GM12873 (cell line): ENCODE data around the gene SART3.

Source experiments
- TF ChIP-seq, protein P1 (sequence below): IDR thresholded peaks from 2 replicates; pipeline ENCODE4 v1.5.1; 2012; ENCODE audit warnings: low read depth, mild to moderate bottlenecking, moderate library complexity, low read length, control low read depth; ENCODE audit not compliant: insufficient read depth; ENCODE audit errors: missing control alignments

The SART3 gene

DNA sequence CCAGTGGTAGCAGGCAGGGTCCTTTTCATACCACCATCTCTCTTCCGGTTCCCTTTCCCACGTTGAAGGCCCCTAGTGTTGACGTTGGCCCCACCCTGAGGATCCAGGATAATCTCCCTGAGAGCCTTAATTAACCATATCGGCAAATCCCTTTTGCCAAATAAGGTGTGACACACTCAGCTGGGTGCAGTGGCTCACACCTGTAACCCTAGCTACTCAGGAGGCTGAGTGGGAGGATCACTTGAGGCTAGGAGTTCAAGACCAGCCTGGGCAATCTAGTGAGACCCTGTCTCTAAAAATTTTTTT, 39.7 kb upstream of the SART3 start:
- TF ChIP-seq, protein P1, sequence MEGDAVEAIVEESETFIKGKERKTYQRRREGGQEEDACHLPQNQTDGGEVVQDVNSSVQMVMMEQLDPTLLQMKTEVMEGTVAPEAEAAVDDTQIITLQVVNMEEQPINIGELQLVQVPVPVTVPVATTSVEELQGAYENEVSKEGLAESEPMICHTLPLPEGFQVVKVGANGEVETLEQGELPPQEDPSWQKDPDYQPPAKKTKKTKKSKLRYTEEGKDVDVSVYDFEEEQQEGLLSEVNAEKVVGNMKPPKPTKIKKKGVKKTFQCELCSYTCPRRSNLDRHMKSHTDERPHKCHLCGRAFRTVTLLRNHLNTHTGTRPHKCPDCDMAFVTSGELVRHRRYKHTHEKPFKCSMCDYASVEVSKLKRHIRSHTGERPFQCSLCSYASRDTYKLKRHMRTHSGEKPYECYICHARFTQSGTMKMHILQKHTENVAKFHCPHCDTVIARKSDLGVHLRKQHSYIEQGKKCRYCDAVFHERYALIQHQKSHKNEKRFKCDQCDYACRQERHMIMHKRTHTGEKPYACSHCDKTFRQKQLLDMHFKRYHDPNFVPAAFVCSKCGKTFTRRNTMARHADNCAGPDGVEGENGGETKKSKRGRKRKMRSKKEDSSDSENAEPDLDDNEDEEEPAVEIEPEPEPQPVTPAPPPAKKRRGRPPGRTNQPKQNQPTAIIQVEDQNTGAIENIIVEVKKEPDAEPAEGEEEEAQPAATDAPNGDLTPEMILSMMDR, result no peak

DNA sequence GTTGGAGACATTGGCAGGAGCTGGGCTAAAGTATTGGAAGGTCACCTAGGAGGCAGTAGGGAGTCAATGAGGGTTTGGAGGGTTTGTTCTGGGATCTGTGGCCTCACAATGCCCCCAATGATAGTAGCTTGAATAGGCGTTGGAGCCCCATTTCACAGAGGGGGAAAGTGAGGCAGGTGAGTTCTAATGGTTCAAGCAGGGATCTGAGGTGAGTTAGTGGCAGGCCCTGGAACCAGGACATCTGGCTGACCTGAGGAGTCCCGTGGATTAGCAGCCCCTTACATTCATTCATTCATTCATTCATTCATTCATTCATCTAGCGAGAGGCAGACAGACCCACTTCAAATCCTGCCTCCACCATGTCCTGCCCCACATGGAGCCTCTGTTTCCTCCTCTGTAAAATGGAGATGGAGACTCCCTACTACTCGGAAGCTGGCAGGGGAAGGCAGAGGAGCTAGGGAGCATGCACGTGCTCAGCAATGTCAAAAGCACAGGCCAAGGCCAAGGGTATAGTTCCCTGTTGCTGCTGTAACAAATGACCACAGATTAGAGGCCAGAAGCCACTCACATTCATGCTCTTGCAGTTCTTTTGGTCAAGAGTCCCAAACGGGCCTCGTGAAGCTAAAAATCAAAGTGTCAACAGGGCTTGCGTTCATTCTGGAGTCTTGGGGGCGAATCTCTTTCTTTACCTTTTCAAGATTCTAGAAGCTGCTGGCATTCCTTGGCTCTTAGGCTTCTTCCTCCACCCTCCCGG, 39.2 kb upstream of the SART3 start:
- TF ChIP-seq, protein P1, result no peak

DNA sequence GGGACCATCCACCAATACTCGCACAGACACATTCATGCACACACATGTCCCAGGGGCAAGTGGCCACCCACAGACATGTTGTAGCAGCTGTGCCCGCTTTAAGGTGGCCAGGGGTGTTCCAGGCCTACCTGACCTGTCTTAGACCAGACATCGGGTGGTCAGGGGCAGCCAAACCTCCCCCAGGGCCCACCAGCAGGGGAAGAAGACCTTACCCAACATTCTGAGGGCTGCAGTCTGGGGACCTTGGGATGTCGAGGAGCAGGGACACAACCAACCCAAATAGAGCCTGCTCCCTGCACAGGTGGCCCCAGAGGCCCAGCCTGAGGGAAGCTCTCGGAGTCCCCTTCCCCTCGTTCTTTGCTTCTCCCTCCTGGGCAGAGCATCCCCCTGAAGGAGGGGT, 38.6 kb upstream of the SART3 start:
- TF ChIP-seq, protein P1, result no peak

DNA sequence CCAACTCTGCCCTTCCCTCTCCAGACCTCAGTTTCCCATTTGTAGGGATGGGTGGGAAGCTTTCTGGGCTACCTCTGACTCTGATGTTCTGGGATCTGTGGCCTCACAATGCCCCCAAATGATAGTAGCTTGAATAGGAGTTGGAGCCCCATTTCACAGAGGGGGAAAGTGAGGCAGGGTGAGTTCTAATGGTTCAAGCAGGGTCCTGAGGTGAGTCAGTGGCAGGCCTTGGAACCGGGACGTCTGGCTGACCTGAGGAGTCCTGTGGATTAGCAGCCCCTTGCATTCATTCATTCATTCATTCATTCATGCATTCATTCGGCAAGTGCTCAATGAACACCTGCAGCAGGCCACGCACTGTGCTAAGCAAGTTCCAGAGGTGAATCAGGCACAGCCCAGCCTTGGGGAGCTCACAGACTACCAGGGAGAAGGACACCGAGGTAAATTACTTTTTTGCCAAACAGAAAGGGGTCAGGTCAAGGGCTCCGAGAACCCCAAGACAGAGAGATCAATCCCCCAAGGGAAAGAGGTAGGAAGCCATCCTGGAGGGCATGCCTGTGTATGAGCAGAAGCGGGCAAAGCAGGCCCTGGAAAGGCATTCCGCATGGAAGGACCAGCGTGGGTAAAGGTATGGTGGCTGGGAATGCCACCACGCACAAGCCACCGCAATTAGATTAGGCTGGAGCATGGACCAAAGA, 37.7 kb upstream of the SART3 start:
- TF ChIP-seq, protein P1, result no peak

DNA sequence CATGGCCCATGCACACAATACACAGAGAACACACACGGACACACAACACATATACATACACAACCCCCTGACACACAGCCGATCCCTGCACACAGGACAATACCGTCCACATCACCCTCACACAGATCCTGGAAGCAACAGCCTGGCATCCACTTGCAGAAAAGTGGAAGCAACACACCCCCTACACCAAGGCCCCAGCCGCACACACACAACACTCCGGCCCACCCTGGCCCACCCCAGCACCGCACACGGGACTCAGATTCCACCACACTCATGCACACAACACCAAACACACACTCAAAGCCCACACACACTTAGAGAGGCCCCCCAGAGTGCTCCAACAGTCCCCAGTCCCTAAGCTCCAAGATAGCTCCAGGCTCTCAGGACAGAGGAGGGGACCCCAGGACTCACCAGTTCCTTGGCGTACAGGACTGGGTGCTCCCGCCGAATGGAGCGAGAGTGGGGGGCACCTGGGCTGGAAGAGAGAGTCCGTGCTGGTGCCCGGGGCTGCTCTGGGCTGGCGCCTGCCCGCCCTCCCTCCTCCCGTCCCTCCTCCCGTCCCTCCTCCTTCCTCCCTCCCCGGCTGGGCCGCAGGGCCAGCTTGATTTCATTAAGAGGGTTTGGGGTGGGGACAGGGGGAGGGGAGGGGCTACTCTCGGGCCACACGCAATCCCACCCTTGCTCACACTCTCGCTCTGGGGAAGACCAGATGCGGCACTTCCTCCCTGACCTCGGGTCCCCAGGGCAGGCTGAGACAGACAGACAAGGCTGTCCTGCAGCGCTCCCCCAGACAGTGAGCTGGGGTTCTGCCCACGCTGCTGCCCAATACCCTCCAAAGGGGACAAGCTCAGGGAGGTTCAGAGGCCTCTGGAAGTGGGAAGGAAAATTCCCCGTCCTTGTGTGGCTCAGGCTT, 36.8 kb upstream of the SART3 start, which contains the start of gene TMEM119:
Gene TMEM119 (minus strand): TSS at position 526 of the 913 bp plus-strand sequence. CDS start 5,701 bp downstream, outside the sequence.
- TF ChIP-seq, protein P1, result no peak

DNA sequence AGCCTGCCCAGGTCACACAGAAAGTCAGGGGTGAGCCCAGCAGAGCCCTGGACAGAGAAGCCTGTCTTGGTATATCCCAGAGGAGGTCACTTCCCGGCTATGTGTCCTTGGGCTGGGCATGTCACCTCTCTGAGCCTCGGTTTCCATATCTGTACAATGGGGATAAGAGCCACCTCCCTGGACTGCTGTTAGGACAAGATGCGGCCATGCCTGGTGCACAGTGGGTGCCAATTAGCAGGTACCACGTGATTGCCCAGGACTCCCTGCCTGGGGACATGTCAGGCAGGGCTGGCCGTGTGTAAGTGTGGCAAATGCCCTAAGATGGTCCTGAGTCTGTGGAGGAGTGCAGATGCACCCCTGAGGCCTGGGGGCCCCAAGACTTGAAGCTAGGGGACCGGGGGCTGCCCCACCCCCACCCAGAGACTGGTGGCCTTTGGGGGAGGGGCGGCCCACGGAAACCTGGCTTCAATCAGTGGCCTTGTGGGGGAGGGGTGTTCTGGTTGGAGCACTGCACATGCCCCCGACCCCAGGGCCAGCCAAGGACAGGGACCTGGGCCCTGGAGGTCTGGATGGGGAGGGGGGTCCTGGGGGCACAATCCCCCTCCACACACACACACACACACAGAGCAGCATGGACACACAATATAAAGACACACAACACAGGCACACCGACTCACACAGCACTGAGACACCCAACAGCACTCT, 36.0 kb upstream of the SART3 start:
- TF ChIP-seq, protein P1, result no peak
